CD4-positive, alpha-beta T cell treated with Interleukin-15 for 1 hour (primary cell): ENCODE measurements around the gene LHFPL2.
"Not testable (repeated sequence)": the region's sequence is repeated elsewhere in the genome, so short reads cannot be mapped to it uniquely, and the experiment has no call there.

Source experiments
- DNase-seq: peaks from one replicate; pipeline ENCODE4 v3.0.0-alpha.2; 2020

The LHFPL2 gene

DNA sequence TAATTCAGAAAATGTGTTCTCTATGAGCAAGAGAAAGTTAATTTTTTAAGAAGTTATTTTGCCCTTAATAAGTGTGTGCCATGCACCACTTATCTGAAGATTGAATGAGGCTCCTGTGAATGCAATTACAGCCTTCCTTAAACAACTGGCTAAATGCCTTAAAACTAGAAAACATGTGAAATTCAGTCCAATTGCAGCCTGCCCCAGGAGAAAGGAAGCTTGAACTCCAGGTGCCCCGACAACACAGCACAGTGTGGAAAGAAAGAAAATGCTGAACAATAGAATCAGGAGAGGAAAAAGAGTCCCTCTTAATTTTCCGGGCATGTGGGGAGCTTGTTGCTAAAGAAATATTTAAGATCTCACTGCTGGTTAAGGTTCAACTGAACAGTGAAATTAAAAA is 8.8 kb downstream of the LHFPL2 start:
- DNase-seq, result no peak

DNA sequence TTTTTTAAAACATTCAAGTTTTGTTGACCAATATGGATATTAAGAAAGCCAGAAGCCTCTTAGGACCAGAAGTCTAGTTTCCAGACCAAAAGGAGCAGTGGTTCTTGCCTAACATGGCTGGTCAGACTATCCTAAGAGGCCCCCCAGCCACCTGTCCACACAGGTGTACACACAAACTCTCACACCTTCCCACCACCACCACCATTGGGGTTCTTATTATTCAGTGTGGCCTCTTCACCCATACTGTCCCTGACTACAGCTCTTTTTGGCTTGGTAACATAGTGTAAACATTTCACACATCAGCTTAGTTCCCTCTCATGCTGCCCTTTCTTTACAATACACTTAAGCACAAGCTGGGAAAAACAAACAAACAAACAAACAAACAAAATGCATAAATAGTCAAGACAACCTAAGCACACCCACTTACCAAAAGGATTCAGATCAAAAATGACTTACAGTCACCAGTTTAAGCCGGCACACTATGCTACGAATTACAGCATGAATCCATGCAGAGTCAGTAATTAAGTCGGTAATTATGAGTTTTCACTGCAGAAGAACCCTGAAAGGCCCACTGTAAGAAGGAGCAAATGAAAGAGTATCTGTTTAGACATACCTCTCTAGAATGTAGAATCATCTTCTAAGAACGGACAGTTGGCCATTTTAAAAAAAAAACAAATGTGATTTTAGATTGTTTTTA is 9.5 kb downstream of the LHFPL2 start:
- DNase-seq, result no peak

DNA sequence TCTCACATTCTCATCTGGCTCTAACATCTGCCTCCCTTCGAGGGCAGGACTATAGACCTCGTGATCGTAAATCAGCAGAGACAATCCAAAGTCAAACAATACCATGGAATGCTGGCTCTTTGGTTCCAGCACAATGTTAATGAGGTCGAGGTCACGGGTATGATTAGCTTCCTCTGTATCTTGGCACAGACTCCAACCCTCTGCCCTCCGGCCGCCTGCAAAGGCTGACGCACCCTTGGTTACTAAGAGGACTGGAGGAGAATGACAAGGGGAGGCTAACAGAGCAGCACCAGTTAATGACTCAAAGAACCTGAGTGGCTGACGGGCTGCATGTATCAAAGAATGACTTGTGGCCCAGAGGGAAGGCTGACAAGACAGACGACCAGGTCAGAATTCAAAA is 10.1 kb downstream of the LHFPL2 start:
- DNase-seq, result no peak

DNA sequence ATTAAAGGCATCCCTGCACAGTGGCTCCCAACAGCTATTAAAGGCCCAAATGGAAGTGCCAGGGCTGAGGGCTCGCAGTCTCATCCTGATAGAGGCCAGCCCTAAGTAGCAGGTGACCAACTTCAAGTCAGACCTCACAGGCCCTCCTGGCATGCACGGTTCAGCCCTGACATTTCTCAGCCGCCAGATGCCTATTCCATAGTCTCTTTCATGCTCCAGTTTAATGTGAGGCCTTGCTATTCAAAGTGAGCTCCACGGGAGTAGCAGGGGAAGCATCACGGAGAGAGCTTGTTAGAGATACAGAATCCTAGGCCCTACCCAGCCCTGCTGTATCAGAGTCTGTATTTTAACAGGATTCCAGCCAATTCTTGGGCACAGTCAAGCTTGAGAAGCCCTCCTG is 11.1 kb downstream of the LHFPL2 start:
- DNase-seq, result no peak

DNA sequence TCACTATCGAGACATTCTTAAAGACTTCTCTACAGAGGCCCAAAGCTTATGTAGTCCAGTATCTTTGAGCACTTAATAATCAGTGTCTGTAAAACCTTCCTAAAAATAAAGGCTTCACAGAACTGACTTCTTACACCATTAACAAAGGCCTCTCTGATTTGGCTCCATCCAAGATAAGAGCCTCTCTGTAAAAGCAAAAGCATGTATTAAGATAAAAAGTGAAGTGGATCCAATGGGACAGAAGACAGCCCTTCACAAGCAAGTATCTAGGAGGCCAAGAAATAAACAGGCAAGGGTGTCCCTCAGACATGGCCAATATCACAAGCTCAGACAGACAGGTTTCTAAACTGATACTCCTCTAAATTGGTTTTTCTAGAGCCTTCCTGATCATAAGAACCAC is 11.9 kb downstream of the LHFPL2 start:
- DNase-seq, result no peak

DNA sequence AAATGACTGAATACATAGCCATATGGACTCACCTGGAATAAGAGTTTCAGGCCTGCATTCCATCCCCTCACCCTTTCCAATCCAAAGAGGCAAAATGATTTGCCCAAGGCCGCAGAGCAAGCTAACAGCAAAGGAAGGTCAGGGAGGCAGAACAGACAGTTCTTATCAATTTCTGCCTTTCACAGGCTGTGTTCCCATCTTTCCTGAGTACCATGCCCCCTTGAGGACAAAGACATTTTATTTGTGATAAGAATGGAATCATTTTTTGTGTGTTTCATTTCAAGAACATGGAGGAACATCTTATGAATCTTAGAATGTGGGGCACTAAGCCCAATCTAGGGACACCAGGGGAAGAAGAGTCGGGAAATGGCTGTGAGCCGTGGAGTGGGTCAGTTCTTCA is 13.9 kb downstream of the LHFPL2 start:
- DNase-seq, result no peak

DNA sequence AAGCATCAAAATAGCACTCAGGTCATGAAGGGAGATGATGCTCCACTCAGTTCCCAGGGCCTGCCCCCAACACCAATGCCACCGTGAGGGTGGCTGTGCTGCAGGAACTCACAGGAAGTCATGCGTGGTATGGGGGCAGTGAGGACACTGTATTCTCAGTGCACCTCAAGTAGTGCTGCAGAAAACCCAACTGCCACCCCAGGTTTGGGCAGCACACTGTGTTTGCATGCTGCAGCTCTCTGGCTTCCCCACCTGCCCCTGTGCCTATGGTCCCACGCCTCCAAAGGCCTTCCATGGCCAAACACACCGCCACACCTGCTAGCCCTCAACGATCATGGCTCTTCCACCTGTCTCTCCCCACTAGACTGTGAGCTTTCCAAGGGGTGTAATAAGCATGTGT is 14.3 kb downstream of the LHFPL2 start:
- no peak for DNase-seq

DNA sequence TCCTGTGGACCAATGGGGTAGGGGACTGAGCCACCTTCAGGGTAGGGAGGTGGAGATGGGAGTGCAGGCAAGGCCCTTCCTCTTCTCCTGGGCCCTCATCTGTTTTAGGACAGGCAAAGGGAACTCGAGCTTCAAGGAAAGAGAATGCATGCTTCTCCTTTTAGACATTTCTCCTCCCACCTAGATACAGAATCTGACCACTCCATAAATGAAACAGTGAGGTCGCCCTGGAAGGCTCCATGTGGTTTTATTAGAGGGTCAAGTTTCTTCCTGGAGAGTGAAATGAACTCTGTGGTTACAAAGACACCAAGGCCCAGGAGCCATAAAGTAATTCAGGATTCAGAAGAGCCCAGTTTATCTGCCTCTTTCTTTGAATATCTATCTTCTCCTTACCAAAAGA is 14.9 kb downstream of the LHFPL2 start:
- DNase-seq, result no peak

DNA sequence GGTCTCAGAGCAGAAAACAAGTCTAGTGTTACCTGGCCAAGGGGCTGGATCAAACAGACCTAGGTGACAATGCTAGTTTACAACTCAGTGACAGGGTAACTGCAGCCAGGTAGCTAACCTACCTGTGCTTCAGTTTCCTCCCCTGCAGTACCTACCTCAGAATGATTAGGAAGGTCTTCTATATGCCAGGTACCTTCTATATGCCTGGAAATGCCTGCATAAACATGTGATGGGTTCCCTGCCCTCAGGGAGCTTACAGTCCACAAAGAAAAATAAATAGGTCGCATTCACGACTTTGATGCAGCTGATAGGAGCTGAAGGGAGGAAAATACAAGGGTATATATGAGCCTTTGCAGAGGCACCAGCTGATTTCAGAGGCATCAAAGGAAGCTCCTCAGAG is 16.1 kb downstream of the LHFPL2 start:
- DNase-seq, result no peak

DNA sequence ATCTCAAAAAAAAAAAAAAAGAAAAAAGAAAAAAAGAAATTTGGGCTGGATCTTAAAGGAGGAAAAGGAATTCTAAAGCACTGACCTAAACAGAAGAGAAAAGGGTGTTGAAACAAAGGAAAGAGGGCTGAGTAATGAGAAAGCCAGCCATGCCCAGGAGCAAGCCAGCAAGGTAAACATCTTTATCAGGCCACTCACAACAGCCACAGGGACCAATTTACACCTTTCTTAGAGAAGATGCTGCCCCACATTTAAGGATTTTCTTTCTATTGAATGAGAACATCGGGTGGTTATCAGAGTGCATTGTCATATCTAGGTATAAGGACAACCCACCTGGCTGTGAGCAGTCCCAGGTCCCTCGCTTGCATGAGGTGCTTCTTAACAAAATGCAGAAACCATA is 16.6 kb downstream of the LHFPL2 start:
- DNase-seq, result no peak

DNA sequence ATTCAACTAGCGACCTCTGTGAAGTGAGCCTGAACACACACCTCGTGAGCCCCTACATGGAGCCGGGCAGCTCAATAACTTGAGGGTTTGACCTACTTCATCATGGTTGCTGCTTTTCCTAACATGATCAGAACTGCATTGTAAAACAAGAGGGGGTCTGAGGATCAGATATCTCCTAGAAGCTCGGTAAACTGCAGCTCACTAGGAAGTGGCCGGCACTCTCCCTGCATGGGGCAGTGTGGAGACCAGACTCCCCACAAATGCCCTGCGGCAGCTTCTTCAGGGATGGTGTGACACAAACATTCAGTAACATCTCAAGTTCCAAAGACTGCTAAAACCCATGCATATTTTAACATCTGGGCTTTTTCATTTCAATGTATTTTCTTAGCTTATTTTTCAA is 18.5 kb downstream of the LHFPL2 start:
- no peak for DNase-seq

DNA sequence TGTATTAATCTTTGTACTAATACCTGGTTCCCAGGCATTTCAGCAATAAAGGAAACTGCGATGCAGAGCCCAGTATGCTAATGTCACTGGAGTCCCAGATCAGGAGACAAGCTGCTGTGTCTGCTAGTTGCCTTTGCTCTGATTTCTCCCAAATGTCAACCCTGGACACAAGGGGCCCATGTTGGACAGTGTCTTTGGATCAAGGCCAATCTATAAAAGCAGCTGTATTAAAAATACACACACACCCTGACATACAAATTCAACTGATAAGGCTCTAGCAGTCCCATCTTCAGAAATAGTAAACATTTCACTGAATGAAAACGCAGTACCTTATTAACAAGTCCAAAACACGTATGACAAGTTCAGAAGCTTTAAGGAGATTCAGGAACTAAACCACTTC is 18.9 kb downstream of the LHFPL2 start:
- no peak for DNase-seq

DNA sequence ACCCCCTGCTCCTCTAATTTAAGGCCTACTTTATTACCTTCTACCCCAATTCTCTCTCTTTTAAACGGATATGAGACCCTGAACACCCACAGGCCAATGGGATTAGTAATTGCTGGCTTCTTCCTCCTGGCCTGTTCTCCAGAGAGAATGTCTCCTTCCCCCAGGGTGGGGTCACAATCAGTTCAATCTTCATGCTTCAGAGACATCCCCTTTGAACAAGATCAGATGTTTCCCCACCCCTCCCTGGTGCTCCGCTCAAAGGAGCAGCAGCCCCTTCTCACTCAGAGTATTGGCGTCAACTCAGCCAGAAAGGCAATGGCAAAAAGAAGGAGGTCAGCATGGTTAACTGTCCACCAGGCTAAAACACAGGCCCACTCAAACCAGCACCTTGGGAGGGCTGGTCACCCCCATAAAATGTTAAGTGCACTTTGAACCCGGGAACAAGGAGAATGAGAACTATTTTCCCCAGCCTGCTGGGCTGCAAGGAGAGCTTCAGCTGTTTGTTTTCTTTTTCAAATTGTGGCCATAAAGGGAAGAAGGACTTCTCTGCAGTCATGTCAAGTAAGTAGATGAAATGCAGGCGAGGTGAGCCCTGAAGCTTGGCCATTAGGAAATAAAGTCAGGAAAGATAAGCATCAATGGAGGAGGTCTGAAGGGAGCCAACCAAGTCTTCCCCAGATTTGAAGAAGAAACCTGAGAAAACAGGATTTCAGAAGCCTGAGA is 20.1 kb downstream of the LHFPL2 start:
- no peak for DNase-seq

DNA sequence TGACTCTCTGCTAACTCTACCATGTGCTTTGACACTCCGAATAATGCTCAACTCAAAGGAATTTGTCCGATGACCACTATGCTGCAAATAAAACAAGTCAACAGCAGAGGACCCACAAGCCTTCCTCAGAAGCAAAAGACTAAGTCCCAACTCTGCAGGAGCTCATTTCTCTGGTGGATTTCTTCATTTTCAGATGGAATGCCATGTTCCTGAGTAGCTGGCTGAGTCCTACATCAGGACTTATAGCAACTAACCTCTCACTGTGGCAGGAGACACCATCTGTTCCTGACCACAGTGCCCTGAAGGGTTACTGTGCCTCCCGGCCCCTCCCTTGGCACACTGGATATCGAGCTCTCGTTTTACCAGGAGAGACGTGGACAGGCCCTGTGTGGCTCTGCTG is 20.8 kb downstream of the LHFPL2 start:
- no peak for DNase-seq

DNA sequence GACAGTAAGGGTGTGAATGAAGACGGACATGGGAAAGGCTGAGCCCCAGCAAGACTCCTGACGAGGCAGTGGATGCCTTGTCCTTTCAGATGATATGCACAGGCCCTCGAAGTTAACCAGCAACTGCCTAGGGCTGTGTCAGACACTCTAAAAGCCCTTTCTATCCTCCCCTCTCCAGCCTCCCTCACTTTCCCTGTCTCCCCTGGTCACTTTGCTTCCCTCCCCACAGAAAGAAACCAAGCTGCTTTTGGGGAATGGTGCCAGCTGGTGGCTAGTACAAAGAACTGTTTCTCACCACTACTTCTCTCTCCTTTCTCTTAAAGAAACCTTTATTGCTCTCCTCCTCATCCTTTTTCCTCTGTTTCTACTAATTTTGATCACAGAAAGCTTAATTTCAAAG is 21.4 kb downstream of the LHFPL2 start:
- no peak for DNase-seq

DNA sequence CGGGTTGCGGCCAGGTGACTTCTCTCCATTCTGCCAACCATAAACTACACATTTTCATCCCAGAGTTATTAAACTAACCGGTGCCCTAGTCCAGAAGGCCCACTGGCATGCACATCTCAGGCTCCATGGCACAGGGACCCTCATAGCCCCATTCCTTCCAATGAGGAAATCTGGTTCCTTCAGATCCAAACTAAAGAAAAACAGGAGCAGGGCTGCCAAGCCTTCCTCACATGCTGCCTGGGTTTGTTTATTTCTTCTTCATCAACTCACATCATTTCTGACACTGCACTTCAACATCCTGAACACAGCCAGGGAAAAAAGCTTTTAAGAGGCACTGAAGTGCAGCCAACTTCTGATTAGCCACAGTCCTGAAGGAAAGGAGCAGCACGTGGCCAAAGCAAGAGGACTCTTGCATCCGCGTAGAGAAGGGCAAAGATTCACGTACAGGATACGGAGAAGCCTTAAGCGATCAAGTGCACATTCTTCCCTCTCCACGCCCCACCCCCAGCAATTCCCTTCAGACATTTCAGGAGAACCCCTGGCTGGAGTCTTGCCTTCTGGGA is 22.5 kb downstream of the LHFPL2 start:
- no peak for DNase-seq

DNA sequence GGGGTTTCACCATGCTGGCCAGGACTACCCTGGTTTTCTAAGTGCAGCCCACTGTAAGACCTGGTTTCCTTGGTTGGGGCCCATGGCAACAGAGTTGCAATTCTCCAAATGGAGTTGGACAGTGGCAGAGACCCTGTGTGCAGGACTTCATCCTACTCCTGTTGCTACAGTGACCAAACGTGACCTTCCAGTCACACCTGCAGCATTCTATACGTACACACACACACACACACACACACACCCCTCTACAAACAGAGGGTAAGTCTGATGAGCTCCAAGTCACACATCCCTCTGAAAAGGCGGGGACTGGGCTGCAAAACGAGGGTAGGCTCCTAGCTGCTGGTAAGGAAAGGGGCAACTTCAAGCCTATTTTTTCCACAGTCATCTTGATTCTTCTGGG is 23.6 kb downstream of the LHFPL2 start:
- DNase-seq, result no peak

DNA sequence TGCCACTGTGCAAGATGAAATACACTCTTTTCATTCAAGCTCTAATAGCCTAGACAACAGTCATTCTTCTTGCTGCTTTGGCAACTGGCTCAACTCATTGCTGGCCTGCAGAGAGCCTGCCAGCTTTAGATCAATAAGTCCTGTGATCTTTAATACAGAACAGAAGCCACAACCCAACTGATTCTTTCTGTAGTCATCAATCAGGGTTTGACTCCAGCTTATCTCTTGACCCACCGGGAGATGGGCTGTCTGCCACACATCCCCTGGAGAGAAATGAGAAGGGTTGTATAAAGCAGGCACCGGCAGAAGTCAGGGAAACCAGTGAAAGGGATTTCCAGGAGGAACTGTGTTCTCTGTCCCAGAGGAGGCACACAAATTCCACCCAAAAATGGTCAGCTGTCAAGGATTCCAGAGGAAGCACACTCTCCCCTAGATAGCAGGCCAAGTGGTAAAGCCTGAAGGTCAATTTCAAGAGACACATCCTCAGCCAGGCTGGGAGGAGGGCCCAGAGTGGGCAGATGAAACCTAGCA is 24.5 kb downstream of the LHFPL2 start:
- DNase-seq, result no peak

DNA sequence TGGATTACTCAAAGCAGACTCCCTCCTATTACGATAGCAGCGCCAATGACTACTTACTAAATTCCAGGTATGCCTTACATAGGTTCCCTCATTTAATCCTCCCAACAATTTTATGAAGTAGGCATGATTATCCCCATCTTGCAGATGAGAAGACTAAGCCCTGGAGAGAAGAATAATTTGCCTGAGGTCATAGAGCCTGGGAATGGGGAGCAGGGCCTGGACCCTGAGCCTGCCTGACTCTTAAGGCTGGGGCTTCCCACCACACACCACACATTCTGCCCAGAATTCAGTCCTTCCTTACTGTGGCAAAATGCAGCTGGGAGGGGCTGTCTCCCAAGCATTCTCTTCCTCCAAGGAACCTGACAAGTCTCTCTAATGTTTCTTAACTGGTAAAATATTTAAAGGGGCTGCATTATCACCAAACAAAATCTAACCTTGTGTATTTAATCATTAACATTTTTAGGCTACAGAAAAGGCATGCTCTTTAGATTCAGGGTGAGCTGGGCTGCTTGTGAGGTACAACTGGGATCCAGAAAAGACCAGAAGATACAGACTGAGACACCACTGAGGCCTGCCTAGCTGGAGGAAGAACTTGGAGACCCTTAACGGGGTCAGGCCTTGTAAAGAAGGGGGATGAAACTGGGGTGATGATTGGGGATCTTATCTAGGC is 26.1 kb downstream of the LHFPL2 start:
- no peak for DNase-seq

DNA sequence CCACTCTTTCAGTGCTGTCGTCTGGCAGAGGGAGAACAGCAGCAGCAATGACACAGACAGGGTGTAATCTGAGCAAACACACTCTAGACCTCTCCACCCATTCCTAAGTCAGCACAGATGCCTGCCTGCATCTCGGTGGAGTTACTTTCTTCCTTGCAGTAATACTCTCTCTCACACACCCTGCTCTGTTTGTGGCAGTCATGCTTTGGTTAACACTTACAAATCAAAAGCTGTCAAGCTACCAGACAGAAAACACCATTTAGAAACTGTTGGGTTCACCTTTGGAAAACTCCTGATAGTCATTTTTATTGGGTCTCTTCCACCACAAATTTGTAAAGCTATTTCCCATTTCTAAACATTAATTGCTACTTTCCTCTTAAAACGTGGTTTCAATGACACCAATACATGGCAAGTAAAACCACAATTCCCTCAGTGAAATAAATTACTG is 27.3 kb downstream of the LHFPL2 start:
- DNase-seq, result no peak

DNA sequence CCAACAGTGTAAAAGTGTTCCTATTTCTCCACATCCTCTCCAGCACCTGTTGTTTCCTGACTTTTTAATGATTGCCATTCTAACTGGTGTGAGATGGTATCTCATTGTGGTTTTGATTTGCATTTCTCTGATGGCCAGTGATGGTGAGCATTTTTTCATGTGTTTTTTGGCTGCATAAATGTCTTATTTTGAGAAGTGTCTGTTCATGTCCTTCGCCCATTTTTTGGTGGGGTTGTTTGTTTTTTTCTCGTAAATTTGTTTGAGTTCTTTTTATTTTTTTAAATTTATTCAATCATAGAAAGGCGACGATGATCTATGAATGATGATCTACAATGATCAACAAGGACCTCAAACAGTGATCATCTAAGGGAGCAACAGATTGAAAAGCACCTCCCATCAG is 28.5 kb downstream of the LHFPL2 start:
- not testable (repeated sequence) for DNase-seq

DNA sequence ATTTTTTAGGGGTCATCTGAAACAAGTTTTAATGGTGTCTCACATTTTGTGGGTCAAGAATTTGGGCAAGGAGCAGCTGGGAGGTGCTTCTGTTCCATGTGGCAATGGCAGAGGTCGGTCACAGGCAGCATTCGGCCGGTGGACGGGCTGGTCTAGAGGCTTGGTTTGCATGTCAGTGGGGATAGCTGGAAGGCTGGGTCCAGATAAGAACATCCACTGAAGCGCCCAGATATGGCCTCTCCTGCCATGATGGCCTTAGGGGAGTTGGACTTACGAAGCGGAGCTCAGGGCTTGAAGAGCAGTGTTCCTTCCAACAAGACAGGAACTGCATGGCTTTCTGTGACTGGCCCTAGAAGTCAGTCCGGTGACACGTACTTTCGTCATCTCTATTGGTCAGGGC is 30.3 kb downstream of the LHFPL2 start:
- no peak for DNase-seq

DNA sequence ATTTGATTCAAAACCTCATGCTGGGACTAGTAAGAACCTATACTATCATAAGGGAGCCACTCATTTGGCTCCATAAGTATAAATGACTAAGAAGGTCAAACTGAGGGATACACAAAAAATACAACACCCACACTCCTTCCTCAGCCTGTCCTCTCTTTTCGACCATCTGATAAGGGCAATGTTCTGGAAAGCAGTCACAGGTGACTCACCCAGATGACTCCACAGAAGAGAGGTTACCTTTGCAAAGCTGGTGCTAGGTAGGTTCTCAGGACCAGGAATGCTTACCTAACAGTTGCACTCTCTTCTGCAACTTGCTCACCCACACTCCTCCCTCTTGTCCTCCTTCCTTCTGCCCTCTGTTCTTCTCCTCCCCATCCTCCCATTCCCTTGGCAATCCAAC is 32.9 kb downstream of the LHFPL2 start:
- DNase-seq, result no peak

DNA sequence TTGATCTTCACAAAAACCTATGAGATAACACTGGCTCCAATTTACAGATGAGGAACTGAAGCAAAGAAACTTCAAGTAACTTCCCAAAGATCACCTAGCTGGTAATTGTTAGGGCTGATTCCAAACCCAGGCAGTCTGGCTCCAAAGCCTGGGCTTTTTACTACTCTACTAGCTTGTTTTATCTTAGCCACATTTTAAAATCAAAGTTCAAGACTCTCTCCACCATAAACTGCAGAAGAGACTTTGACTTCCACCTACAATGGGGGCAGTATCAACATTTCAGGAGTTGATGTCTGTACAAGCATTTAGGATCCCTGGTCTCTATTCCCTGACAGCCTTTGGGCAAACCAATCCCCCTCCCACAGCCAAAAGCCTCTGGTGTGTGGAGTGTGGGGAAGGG is 33.8 kb downstream of the LHFPL2 start:
- no peak for DNase-seq
